ENCODE data around the gene DOP1A.

DOP1A gene

GRCh38 chr6:83071023-83071422 lies 3.6 kb downstream of the DOP1A start:
- no peak for FAIRE-seq
- no peak for DNase-seq (ENCODE audit: low spot score)

GRCh38 chr6:83071707-83072106 lies 4.2 kb downstream of the DOP1A start:
- no peak for DNase-seq (ENCODE audit: low spot score)
- no peak for FAIRE-seq

- no peak for DNase-seq (ENCODE audit: low spot score)
- FAIRE-seq = no peak
Measured at GRCh38 chr6:83072726-83073125, 5.3 kb downstream of the DOP1A start.

- FAIRE-seq = no peak
- DNase-seq (ENCODE audit: low spot score) = no peak
Measured at GRCh38 chr6:83073615-83074014, 6.1 kb downstream of the DOP1A start.

GRCh38 chr6:83083476-83083875 lies 16.0 kb downstream of the DOP1A start:
- DNase-seq (ENCODE audit: low spot score) = no peak
- FAIRE-seq = no peak

GRCh38 chr6:83086751-83087150 lies 19.3 kb downstream of the DOP1A start:
- FAIRE-seq = no peak

GRCh38 chr6:83092756-83093399 lies 25.4 kb downstream of the DOP1A start:
- DNase-seq (ENCODE audit: low spot score) (no peak), FAIRE-seq (no peak)

More at GRCh38 chr6:83086751-83087150, 19.3 kb downstream of the DOP1A start:
- DNase-seq (ENCODE audit: low spot score) = no peak

GRCh38 chr6:83096791-83097190 lies 29.3 kb downstream of the DOP1A start:
- no peak for DNase-seq (ENCODE audit: low spot score)
- no peak for FAIRE-seq

GRCh38 chr6:83097204-83097603 lies 29.7 kb downstream of the DOP1A start:
- FAIRE-seq = no peak
- no peak for DNase-seq (ENCODE audit: low spot score)

- no peak for FAIRE-seq
- no peak for DNase-seq (ENCODE audit: low spot score)
Measured at GRCh38 chr6:83097675-83098074, 30.2 kb downstream of the DOP1A start.

GRCh38 chr6:83098589-83098988 lies 31.1 kb downstream of the DOP1A start:
- no peak for DNase-seq (ENCODE audit: low spot score)
- no peak for FAIRE-seq

- no peak for DNase-seq (ENCODE audit: low spot score)
- no peak for FAIRE-seq
Measured at GRCh38 chr6:83108378-83108777, 40.9 kb downstream of the DOP1A start.

- DNase-seq (ENCODE audit: low spot score) = no peak
- FAIRE-seq = no peak
Measured at GRCh38 chr6:83113258-83113657, 45.8 kb downstream of the DOP1A start.

GRCh38 chr6:83114164-83114563 lies 46.7 kb downstream of the DOP1A start:
- DNase-seq (ENCODE audit: low spot score) = no peak
- FAIRE-seq = no peak

- DNase-seq (ENCODE audit: low spot score) (no peak), FAIRE-seq (no peak)
Measured at GRCh38 chr6:83117802-83118201, 50.3 kb downstream of the DOP1A start.

- DNase-seq (ENCODE audit: low spot score) = no peak
- FAIRE-seq = no peak
Measured at GRCh38 chr6:83119742-83120300, 52.4 kb downstream of the DOP1A start.

- no peak for FAIRE-seq
- DNase-seq (ENCODE audit: low spot score) = no peak
Measured at GRCh38 chr6:83124553-83124952, 57.1 kb downstream of the DOP1A start.

GRCh38 chr6:83125425-83125824 lies 58.0 kb downstream of the DOP1A start:
- FAIRE-seq = no peak
- DNase-seq (ENCODE audit: low spot score) = no peak

- DNase-seq (ENCODE audit: low spot score) (no peak), FAIRE-seq (no peak)
Measured at GRCh38 chr6:83126223-83126622, 58.8 kb downstream of the DOP1A start.

- FAIRE-seq (no peak), DNase-seq (ENCODE audit: low spot score) (no peak)
Measured at GRCh38 chr6:83126807-83127206, 59.3 kb downstream of the DOP1A start.

- DNase-seq (ENCODE audit: low spot score) = no peak
- FAIRE-seq = no peak
Measured at GRCh38 chr6:83127258-83127657, 59.8 kb downstream of the DOP1A start.

GRCh38 chr6:83127976-83128375 lies 60.5 kb downstream of the DOP1A start:
- DNase-seq (ENCODE audit: low spot score) (no peak), FAIRE-seq (no peak)

GRCh38 chr6:83132121-83132520 lies 64.7 kb downstream of the DOP1A start:
- FAIRE-seq (no peak), DNase-seq (ENCODE audit: low spot score) (no peak)

All from urothelium cell line (cell line).